Hepatocyte (in vitro differentiated cells): Measurements from ENCODE around the gene DPEP2NB. TPM values are rescaled to one million over a fixed set of nuclear protein-coding genes. Genes with fewer than 3 reads are reported as not detected.
"Not testable (repeated sequence)": the region's sequence is repeated elsewhere in the genome, so short reads cannot be mapped to it uniquely, and the experiment has no call there.

Experiments
- DNase-seq: peaks from one replicate; pipeline ENCODE4 v3.0.0-alpha.2; 2016; ENCODE audit warnings: low spot score
- H2AFZ ChIP-seq: fragments of 200-600 bp; sonication (generic); 2 replicates; pipeline ENCODE4 v1.6.0; 2016; ENCODE audit warnings: antibody characterized with exemption, mild to moderate bottlenecking
- H3K27ac ChIP-seq: fragments of 200-600 bp; sonication (generic); 2 replicates; pipeline ENCODE4 v1.5.1; 2016; ENCODE audit warnings: mild to moderate bottlenecking
- H3K27me3 ChIP-seq: fragments of 200-600 bp; sonication (generic); 2 replicates; pipeline ENCODE4 v1.6.1; 2016
- H3K36me3 ChIP-seq: fragments of 200-600 bp; sonication (generic); replicated peaks from 2 replicates; pipeline ENCODE4 v1.5.1; 2016; ENCODE audit warnings: low read depth; ENCODE audit not compliant: insufficient read depth
- H3K4me1 ChIP-seq: fragments of 200-600 bp; sonication (generic); 2 replicates; pipeline ENCODE4 v1.5.1; 2016; ENCODE audit warnings: mild to moderate bottlenecking, moderate library complexity; ENCODE audit not compliant: insufficient read depth
- H3K4me2 ChIP-seq: fragments of 200-600 bp; sonication (generic); 2 replicates; pipeline ENCODE4 v1.6.0; 2016
- H3K4me3 ChIP-seq: fragments of 200-600 bp; sonication (generic); 2 replicates; pipeline ENCODE4 v1.5.1; 2016; ENCODE audit warnings: mild to moderate bottlenecking
- H3K79me2 ChIP-seq: fragments of 200-600 bp; sonication (generic); 2 replicates; pipeline ENCODE4 v1.6.0; 2017; ENCODE audit warnings: mild to moderate bottlenecking
- H3K9me2 ChIP-seq: fragments of 200-600 bp; sonication (generic); replicated peaks from 2 replicates; pipeline ENCODE4 v1.6.0; 2017; ENCODE audit warnings: mild to moderate bottlenecking; ENCODE audit not compliant: insufficient read depth
- H3K9me3 ChIP-seq: fragments of 200-600 bp; sonication (generic); 2 replicates; pipeline ENCODE4 v1.5.1; 2016; ENCODE audit warnings: low read depth, mild to moderate bottlenecking
- H4K20me1 ChIP-seq: fragments of 200-600 bp; sonication (generic); 2 replicates; pipeline ENCODE4 v1.6.0; 2016; ENCODE audit warnings: mild to moderate bottlenecking; ENCODE audit not compliant: insufficient read depth, poor library complexity, severe bottlenecking
- EZH2 ChIP-seq: fragments of 200-600 bp; sonication (generic); IDR thresholded peaks from 2 replicates; pipeline ENCODE4 v1.6.1; 2016; ENCODE audit warnings: antibody characterized with exemption, mild to moderate bottlenecking, borderline replicate concordance
- EZH2phosphoT487 ChIP-seq: fragments of 200-600 bp; sonication (generic); IDR thresholded peaks from one replicate; pipeline ENCODE4 v1.6.1; 2018; ENCODE audit warnings: antibody characterized with exemption, mild to moderate bottlenecking, low read depth, moderate library complexity; ENCODE audit not compliant: unreplicated experiment, severe bottlenecking
- WGBS: methylation state at CpG from one replicate; pipeline ENCODE4 v1.1.6; 2016; ENCODE audit warnings: low lambda C conversion rate; ENCODE audit errors: missing lambda C conversion rate; 5-methylcytosine and 5-hydroxymethylcytosine counted together
- polyA plus RNA-seq: library from polyadenylated mRNA; unstranded; fragments of >200 nt; fragmentation: Nextera tagmentation; extraction: Ambion mirVana; gene quantifications from 2 replicates; pipeline ENCODE4 v1.2.1, GENCODE V29; 2016
- total RNA-seq: library from RNA; depleted of rRNA; stranded (reverse); fragments of >200 nt; gene quantifications from 2 replicates; pipeline ENCODE4 v1.2.3, GENCODE V29; 2014
- TF ChIP-seq, protein P1 (sequence below): fragments of 200-600 bp; sonication (generic); IDR thresholded peaks from 2 replicates; pipeline ENCODE4 v1.5.1; 2016; ENCODE audit warnings: antibody characterized with exemption, mild to moderate bottlenecking; ENCODE audit not compliant: poor library complexity

The DPEP2NB gene
- total and polyA plus RNA-seq, 2 experiments from 2014 or later = not detected

DNA sequence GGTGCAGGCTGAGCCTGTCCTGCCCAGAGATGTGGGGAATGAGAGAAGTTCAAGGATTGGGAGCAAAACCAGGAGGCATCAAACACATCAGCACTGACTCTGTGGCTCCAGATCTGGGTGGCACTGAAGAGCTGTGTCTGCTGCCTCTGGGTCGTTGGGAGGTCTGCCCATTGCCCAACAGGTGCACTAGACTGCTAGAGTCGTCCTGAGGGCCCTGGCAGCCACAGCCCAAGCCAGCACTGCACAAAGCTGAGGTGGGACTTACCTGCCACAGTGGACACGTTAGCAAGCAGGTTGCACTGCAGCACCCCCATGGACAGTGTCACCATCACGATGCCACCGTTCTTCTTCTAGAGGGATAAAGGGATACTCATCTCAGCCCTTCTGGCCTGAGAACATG, 38.7 kb downstream of the DPEP2NB start:
- no peak overlapping the region for H3K4me2 ChIP-seq
- no peak overlapping the region for H3K4me3 ChIP-seq
- H3K36me3 ChIP-seq = no peaks in the 10 kb centered on the region
- DNase-seq = no peak
- TF ChIP-seq, protein P1, sequence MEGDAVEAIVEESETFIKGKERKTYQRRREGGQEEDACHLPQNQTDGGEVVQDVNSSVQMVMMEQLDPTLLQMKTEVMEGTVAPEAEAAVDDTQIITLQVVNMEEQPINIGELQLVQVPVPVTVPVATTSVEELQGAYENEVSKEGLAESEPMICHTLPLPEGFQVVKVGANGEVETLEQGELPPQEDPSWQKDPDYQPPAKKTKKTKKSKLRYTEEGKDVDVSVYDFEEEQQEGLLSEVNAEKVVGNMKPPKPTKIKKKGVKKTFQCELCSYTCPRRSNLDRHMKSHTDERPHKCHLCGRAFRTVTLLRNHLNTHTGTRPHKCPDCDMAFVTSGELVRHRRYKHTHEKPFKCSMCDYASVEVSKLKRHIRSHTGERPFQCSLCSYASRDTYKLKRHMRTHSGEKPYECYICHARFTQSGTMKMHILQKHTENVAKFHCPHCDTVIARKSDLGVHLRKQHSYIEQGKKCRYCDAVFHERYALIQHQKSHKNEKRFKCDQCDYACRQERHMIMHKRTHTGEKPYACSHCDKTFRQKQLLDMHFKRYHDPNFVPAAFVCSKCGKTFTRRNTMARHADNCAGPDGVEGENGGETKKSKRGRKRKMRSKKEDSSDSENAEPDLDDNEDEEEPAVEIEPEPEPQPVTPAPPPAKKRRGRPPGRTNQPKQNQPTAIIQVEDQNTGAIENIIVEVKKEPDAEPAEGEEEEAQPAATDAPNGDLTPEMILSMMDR = no peak
- TF ChIP-seq EZH2phosphoT487 (no peak), EZH2 (no peak)
- no peak overlapping the region for H3K27ac ChIP-seq
- H3K27me3 ChIP-seq = no peaks in the 10 kb centered on the region
- H3K9me2 ChIP-seq = no peaks in the 10 kb centered on the region
- no peak overlapping the region for H2AFZ ChIP-seq
- H3K9me3 ChIP-seq = no peaks in the 10 kb centered on the region
- WGBS = 78% methylated on average over 5 of the region's 5 CpGs
- no peaks in the 10 kb centered on the region for H3K79me2 ChIP-seq
- H3K4me1 ChIP-seq = no peaks in the 10 kb centered on the region
- no peaks in the 10 kb centered on the region for H4K20me1 ChIP-seq

DNA sequence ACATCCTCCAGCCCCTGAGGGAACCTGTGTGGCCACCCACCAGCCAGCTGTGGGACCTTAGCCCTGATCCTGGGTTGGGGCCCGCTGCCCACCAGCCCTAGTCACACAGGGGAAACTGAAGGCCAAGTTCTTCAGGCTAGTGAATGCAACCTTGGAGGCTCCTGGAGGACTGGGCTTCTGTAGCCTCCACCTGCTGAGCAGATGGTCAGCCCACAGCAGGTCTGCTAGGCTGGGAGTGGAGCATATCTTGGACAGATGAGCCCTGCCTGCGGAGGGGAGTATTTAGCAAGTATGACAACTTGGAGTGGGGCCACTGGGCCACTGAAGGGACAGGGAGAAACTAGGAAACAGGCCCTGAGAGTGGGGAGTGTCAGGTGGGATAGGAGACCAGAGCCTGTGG, 39.5 kb downstream of the DPEP2NB start:
- Histone ChIP-seq H3K36me3 (no peaks in the 10 kb centered on the region), H3K27me3 (no peaks in the 10 kb centered on the region), H3K9me2 (no peaks in the 10 kb centered on the region), H2AFZ (no peak overlapping the region), H3K79me2 (no peaks in the 10 kb centered on the region), H3K27ac (no peak overlapping the region), H3K4me1 (no peaks in the 10 kb centered on the region), H3K4me3 (no peak overlapping the region), H3K4me2 (no peak overlapping the region), H3K9me3 (no peaks in the 10 kb centered on the region), H4K20me1 (no peaks in the 10 kb centered on the region)
- TF ChIP-seq EZH2 = no peak
- TF ChIP-seq, protein P1 = no peak
- TF ChIP-seq EZH2phosphoT487 = no peak
- WGBS = 96% methylated on average over 2 of the region's 2 CpGs
- DNase-seq = no peak

DNA sequence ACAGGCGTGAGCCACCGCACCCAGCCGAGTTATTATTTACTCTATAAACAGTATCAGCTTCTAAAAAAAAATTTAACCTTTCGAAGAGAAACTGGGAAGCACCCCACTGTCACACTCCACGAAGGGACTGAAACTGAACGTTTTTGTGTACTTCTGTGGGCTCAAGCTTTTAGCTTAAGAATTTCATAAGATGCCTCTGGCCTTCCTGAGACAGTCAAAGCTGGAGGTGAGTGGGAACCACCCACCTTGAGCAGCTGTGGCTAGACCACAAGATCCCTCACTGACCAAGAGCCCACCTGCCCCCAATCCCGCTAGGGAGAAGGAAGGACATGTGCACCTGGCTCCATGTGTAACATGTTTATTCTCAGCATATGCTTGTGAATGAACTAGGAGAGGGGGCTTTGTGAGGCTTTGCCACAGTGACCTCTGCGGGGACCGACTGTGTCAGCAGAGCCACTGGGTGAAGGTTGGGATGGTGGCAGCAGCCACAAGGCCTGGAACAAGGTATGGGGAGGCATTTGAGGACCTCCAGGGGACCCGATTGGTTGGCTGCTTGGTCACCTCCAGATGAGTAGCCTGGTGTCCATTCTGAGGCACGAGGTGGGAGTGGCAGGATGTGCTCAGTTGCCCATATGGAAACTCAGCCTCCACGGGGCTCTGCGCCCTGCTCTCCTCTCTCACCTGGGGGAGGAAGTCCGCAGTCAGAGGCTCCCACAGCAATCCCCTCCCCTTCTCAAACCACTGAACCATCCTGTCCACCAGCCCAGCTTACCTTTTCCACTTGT, 40.2 kb downstream of the DPEP2NB start:
- DNase-seq = no peak
- H4K20me1 ChIP-seq = no peaks in the 10 kb centered on the region
- 82% methylated on average over 13 of the region's 14 CpGs for WGBS
- no peaks in the 10 kb centered on the region for H3K79me2 ChIP-seq
- H3K27me3 ChIP-seq = no peaks in the 10 kb centered on the region
- H3K9me2 ChIP-seq = no peaks in the 10 kb centered on the region
- H2AFZ ChIP-seq = no peak overlapping the region
- TF ChIP-seq EZH2phosphoT487 (no peak), EZH2 (no peak)
- TF ChIP-seq, protein P1 = no peak
- no peaks in the 10 kb centered on the region for H3K9me3 ChIP-seq
- H3K4me2 ChIP-seq = no peak overlapping the region
- no peak overlapping the region for H3K27ac ChIP-seq
- no peak overlapping the region for H3K4me3 ChIP-seq
- H3K4me1 ChIP-seq = no peaks in the 10 kb centered on the region
- H3K36me3 ChIP-seq = no peaks in the 10 kb centered on the region

DNA sequence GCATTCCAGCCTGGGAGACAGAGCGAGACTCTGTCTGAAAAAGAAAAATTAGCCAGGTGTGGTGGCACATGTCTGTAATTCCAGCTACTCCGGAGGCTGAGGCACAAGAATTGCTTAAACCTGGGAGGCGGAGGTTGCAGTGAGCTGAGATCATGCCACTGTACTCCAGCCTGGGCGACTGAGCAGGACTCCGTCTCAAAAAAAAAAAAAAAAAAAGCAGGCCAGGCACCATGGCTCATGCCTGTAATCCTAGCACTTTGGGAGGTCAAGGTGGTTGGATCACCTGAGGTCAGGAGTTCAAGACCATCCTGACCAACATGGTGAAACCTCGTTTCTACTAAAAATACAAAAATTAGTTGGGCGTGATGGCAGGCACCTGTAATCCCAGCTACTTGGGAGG, 43.4 kb downstream of the DPEP2NB start:
- WGBS = 90% methylated on average over 7 of the region's 7 CpGs

More for the DNA sequence above, 43.4 kb downstream of the DPEP2NB start:
- H3K4me3 ChIP-seq, H3K36me3 ChIP-seq, H3K27ac ChIP-seq, H3K9me2 ChIP-seq, H4K20me1 ChIP-seq, H3K27me3 ChIP-seq, H3K4me2 ChIP-seq, DNase-seq, H2AFZ ChIP-seq, H3K4me1 ChIP-seq, H3K9me3 ChIP-seq: not testable (repeated sequence)
- H3K79me2 ChIP-seq = peaks cover 11% of the 10 kb centered on the region
